Neuronal stem cell (in vitro differentiated cells): ENCODE measurements around the gene ATG4D.

Experiments used
- DNase-seq: peaks from one replicate; pipeline ENCODE4 v3.0.0-alpha.2; 2013; ENCODE audit warnings: low spot score
- H2AFZ ChIP-seq: one replicate; pipeline ENCODE4 v1.6.1; 2013; ENCODE audit warnings: mild to moderate bottlenecking, low read length, inconsistent platforms
- H2AK5ac ChIP-seq: 2 replicates; pipeline ENCODE4 v1.6.1; 2013; ENCODE audit warnings: low read depth, mild to moderate bottlenecking, inconsistent platforms, low read length, moderate library complexity, mixed read lengths
- H2BK120ac ChIP-seq: 2 replicates; pipeline ENCODE4 v1.6.1; 2013; ENCODE audit warnings: low read depth, mild to moderate bottlenecking, inconsistent platforms, low read length, moderate library complexity, mixed read lengths
- H2BK12ac ChIP-seq: one replicate; pipeline ENCODE4 v1.6.1; 2013; ENCODE audit warnings: low read length, inconsistent platforms
- H2BK15ac ChIP-seq: 2 replicates; pipeline ENCODE4 v1.6.1; 2013; ENCODE audit warnings: mild to moderate bottlenecking, low read length, inconsistent platforms, mixed read lengths
- H2BK5ac ChIP-seq: one replicate; pipeline ENCODE4 v1.6.1; 2013; ENCODE audit warnings: inconsistent platforms, mild to moderate bottlenecking, low read length, moderate library complexity
- H3K14ac ChIP-seq: one replicate; pipeline ENCODE4 v1.6.1; 2013; ENCODE audit warnings: low read length, inconsistent platforms
- H3K18ac ChIP-seq: 2 replicates; pipeline ENCODE4 v1.6.1; 2013; ENCODE audit warnings: low read length, inconsistent platforms
- H3K23ac ChIP-seq: 2 replicates; pipeline ENCODE4 v1.6.1; 2013; ENCODE audit warnings: low read depth, mild to moderate bottlenecking, mixed read lengths, low read length, inconsistent platforms; ENCODE audit not compliant: poor library complexity
- H3K27ac ChIP-seq: replicated peaks from 3 replicates; pipeline ENCODE4 v1.5.1; 2013; ENCODE audit warnings: low read length, inconsistent platforms
- H3K27me3 ChIP-seq, 3 experiments: 2 replicates each; pipeline ENCODE4 v1.6.1; 2013; ENCODE audit warnings: low read length in 3 of 3, mild to moderate bottlenecking in 2 of 3, inconsistent platforms in 1 of 3, low read depth in 1 of 3, mixed read lengths in 1 of 3, moderate library complexity in 1 of 3; ENCODE audit not compliant: control insufficient read depth in 3 of 3, insufficient read depth in 3 of 3
- H3K36me3 ChIP-seq, 2 donors: replicated peaks in 1 of 2; 2 replicates each; pipeline ENCODE4 v1.6.1; 2013; ENCODE audit warnings: low read length in 2 of 2; ENCODE audit not compliant: control insufficient read depth in 2 of 2, insufficient read depth in 2 of 2
- H3K4ac ChIP-seq: 2 replicates; pipeline ENCODE4 v1.6.1; 2013; ENCODE audit warnings: inconsistent platforms, mild to moderate bottlenecking, low read length, moderate library complexity
- H3K4me1 ChIP-seq, 2 donors: 1 replicate in 1 of 2; 2 replicates in 1 of 2; pipeline ENCODE4 v1.6.1; 2013; ENCODE audit warnings: low read length in 2 of 2, low read depth in 1 of 2; ENCODE audit not compliant: control insufficient read depth in 2 of 2, insufficient read depth in 1 of 2
- H3K4me2 ChIP-seq: one replicate; pipeline ENCODE4 v1.6.1; 2013; ENCODE audit warnings: mild to moderate bottlenecking, low read length, inconsistent platforms; ENCODE audit not compliant: insufficient read depth, poor library complexity, severe bottlenecking
- H3K4me3 ChIP-seq, 2 donors: 2 replicates each; pipeline ENCODE4 v1.5.1; 2013; ENCODE audit warnings: low read length in 2 of 2, mild to moderate bottlenecking in 2 of 2, inconsistent platforms in 1 of 2, moderate library complexity in 1 of 2
- H3K79me1 ChIP-seq: one replicate; pipeline ENCODE4 v1.6.1; 2013; ENCODE audit warnings: low read depth, mild to moderate bottlenecking, inconsistent platforms, low read length, moderate library complexity
- H3K9ac ChIP-seq: one replicate; pipeline ENCODE4 v1.6.1; 2013; ENCODE audit warnings: mild to moderate bottlenecking, low read depth, low read length, inconsistent platforms; ENCODE audit not compliant: poor library complexity
- H3K9me3 ChIP-seq, 2 donors: replicated peaks in 1 of 2; 2 replicates each; pipeline versions ENCODE3 to v1.6.1; 2013; ENCODE audit warnings: low read length in 2 of 2, mild to moderate bottlenecking in 2 of 2, inconsistent platforms in 1 of 2, low read depth in 1 of 2, mixed read lengths in 1 of 2, moderate library complexity in 1 of 2; ENCODE audit not compliant: control insufficient read depth in 2 of 2, insufficient read depth in 1 of 2
- H4K8ac ChIP-seq: one replicate; pipeline ENCODE4 v1.6.1; 2013; ENCODE audit warnings: low read depth, mild to moderate bottlenecking, inconsistent platforms, low read length, moderate library complexity
- H4K91ac ChIP-seq: one replicate; pipeline ENCODE4 v1.6.1; 2013; ENCODE audit warnings: low read length, low read depth, mild to moderate bottlenecking, inconsistent platforms; ENCODE audit not compliant: poor library complexity
- WGBS, 2 donors: extraction: QIAGEN DNeasy Blood & Tissue Kit; methylation state at CpG; one replicate each; pipeline ENCODE4 v1.1.7; 2013; ENCODE audit warnings: missing lambda C conversion rate in 2 of 2, mixed read lengths in 1 of 2; ENCODE audit not compliant: insufficient read length in 2 of 2, insufficient replicate concordance in 1 of 2; ENCODE audit errors: extremely low coverage in 2 of 2; 5-methylcytosine and 5-hydroxymethylcytosine counted together

Gene ATG4D

DNA sequence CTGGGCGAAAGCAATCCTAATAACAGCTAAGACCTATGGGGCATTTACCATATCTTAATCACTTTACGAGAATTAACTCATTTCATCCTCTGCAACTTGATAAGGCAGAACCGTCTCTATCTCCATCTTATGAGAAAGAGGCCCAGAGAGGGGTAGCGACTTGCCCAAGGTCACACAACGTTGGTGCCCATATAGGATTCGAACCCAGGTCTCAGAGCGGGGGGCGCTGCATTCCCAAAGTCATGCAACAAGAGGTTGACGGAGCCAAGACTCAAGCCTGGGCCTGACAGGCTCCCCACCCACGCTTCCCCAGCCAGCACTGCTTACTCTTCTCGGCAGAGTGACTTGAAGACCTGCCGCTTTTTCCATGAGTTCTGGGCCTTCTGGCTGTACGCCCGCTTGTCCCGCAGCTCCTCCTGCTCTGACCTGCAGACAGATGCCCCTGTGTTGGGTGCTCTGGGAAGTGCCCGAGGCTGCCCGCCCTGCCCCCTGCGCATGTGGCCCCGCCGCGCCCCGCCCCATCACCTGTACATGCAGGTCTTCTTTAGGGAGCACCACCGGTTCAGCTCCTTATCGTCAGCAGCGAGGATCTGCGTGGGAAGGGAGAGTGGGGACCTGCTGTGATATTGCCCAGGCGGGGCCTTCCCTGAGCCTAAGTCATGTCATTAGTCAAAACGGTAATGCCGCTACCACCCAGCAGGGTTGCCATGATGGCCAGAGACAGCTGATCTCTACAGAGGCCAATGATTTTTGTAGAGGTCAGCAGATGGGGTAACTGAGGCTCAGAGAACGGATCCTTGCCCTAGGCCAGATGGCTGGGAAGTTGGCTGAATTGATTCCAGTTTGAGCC is 11.3 kb downstream of the ATG4D start:
- Histone ChIP-seq H3K9ac (no peak overlapping the region), H4K8ac (no peak overlapping the region), H3K27me3 (no peaks in the 10 kb centered on the region), H3K18ac (no peak overlapping the region), H2BK5ac (no peak overlapping the region), H3K4me1 (no peaks in the 10 kb centered on the region), H3K4ac (no peak overlapping the region), H2AK5ac (no peak overlapping the region), H3K79me1 (peaks cover 2% of the 10 kb centered on the region), H2BK120ac (no peak overlapping the region), H2BK15ac (no peak overlapping the region), H3K9me3 (no peaks in the 10 kb centered on the region), H2AFZ (no peak overlapping the region), H3K27ac (no peak overlapping the region), H3K4me2 (no peak overlapping the region), H3K4me3 (no peak overlapping the region), H2BK12ac (no peak overlapping the region), H3K23ac (no peak overlapping the region), H4K91ac (no peak overlapping the region), H3K14ac (no peak overlapping the region), H3K36me3 (peaks cover 68 to 90% of the 10 kb centered on the region in 2 donors)
- DNase-seq: no peak
- WGBS, 2 donors: no CpG with 5 or more reads among the region's 30 CpGs

DNA sequence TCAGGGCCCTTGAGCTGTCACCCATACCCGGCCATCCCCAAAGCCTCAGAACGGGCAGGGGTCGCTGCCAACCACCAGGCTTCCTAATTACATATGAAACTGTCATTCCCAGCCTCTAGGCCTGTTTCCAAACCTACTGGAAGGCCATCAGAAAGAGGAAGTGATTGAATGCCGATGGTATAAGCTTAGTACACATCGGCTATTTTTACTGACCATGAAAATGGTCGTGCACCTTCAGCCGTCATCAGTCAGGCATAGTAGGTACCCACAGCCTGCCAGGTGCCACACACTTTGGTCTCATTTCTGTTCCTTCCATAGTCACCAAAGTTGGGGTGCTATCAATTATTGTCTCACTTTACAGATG is 11.9 kb downstream of the ATG4D start:
- Histone ChIP-seq H4K8ac (no peak overlapping the region), H2AK5ac (no peak overlapping the region), H2BK12ac (no peak overlapping the region), H3K36me3 (peaks cover 71 to 91% of the 10 kb centered on the region in 2 donors), H3K9ac (no peak overlapping the region), H3K27me3 (no peaks in the 10 kb centered on the region), H4K91ac (no peak overlapping the region), H3K9me3 (peaks cover 0 to 2% of the 10 kb centered on the region in 2 donors), H3K18ac (no peak overlapping the region), H2AFZ (no peak overlapping the region), H3K4ac (no peak overlapping the region), H3K14ac (no peak overlapping the region), H3K79me1 (peaks cover 2% of the 10 kb centered on the region), H2BK120ac (no peak overlapping the region), H3K4me1 (no peaks in the 10 kb centered on the region), H3K4me2 (no peak overlapping the region), H2BK5ac (no peak overlapping the region), H3K4me3 (no peak overlapping the region), H3K23ac (no peak overlapping the region), H2BK15ac (no peak overlapping the region), H3K27ac (no peak overlapping the region)
- no peak for DNase-seq
- no CpG with 5 or more reads among the region's 7 CpGs for WGBS, 2 donors

DNA sequence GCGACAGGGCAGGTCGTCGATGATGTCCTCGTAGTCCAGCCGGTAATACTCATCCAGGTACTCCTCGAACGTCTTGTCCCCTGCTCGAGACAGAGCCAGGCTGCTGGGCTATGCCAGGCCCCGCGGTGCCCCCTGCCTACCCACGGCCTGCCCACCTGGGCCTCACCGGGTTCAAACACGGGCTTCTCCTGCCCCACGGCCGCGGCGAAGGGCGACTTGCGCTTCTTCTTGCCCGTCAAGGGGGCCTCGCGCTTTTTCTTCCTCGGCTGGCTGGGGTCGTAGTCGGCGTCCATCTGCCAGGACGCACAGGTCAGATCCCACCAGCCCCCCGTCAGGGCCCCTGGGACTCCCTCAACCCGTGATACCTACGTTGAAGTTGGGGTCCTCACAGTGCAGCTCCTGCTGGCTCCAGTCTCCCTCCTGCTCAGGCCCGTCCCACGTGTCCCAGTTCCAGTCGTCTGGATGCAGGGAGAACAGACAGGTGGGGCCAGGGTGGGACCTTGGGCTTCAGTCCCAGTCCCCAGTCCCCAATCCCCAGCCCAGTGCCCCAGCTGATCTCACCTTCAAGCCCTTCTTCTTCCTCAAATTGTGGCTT is 14.0 kb downstream of the ATG4D start:
- Histone ChIP-seq H3K4ac (no peak overlapping the region), H4K91ac (no peak overlapping the region)
- no CpG with 5 or more reads among the region's 33 CpGs for WGBS, 2 donors

DNA sequence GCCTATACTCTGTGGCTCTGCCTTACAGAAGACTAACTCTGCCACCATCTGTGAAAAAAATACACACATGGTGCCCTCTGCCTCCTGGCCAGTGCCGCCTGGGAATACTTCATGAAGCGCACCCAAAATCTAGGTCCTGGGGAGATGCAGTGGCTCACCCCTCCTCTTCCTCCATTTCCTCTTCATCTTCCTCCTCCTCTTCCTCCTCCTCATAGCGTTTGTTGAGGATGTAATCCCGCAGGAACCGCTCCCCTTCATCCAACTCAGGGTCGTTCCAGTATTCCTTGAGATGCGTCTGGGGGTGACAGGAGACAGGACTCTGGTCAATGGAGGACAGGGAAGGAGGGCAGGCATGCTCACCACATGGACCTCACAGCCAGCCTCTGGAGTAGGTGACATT is 16.4 kb downstream of the ATG4D start:
- no peak overlapping the region for H2AFZ ChIP-seq
- H2BK15ac ChIP-seq: no peak overlapping the region
- H2AK5ac ChIP-seq: no peak overlapping the region
- no peak overlapping the region for H3K18ac ChIP-seq
- H3K4me1 ChIP-seq: peaks cover 1 to 3% of the 10 kb centered on the region in 2 donors
- WGBS, 2 donors: no CpG with 5 or more reads among the region's 7 CpGs
- no peak overlapping the region for H4K91ac ChIP-seq
- no peaks in the 10 kb centered on the region for H3K27me3 ChIP-seq
- no peak overlapping the region for H2BK12ac ChIP-seq
- H3K23ac ChIP-seq: no peak overlapping the region
- H3K9me3 ChIP-seq: peaks cover 0 to 2% of the 10 kb centered on the region in 2 donors
- no peak for DNase-seq
- no peak overlapping the region for H2BK5ac ChIP-seq
- H3K36me3 ChIP-seq: peaks cover 50 to 71% of the 10 kb centered on the region in 2 donors
- H3K4ac ChIP-seq: no peak overlapping the region
- no peak overlapping the region for H3K27ac ChIP-seq
- H4K8ac ChIP-seq: no peak overlapping the region
- H3K9ac ChIP-seq: no peak overlapping the region
- H2BK120ac ChIP-seq: no peak overlapping the region
- H3K79me1 ChIP-seq: peaks cover 5% of the 10 kb centered on the region
- H3K4me2 ChIP-seq: no peak overlapping the region
- H3K4me3 ChIP-seq: no peak overlapping the region
- no peak overlapping the region for H3K14ac ChIP-seq

More for the DNA sequence above, 14.0 kb downstream of the ATG4D start:
- Histone ChIP-seq H2AFZ (no peak overlapping the region), H3K23ac (no peak overlapping the region), H3K4me1 (no peaks in the 10 kb centered on the region), H4K8ac (no peak overlapping the region), H3K18ac (no peak overlapping the region), H3K9me3 (peaks cover 0 to 2% of the 10 kb centered on the region in 2 donors), H2BK15ac (no peak overlapping the region), H3K4me3 (peak overlapping the region in 1 of 2 donors; percentile 50), H3K36me3 (peaks cover 69 to 89% of the 10 kb centered on the region in 2 donors), H3K79me1 (peaks cover 4% of the 10 kb centered on the region), H2AK5ac (no peak overlapping the region), H2BK5ac (peak overlapping the region; percentile 39), H3K9ac (no peak overlapping the region), H2BK12ac (no peak overlapping the region), H3K14ac (no peak overlapping the region), H2BK120ac (no peak overlapping the region), H3K27me3 (no peaks in the 10 kb centered on the region), H3K4me2 (no peak overlapping the region), H3K27ac (no peak overlapping the region)
- no peak for DNase-seq
